ENCODE data around the gene ENTREP3.
"Not testable (repeated sequence)": the region's sequence is repeated elsewhere in the genome, so short reads cannot be mapped to it uniquely, and the experiment has no call there.

DNA sequence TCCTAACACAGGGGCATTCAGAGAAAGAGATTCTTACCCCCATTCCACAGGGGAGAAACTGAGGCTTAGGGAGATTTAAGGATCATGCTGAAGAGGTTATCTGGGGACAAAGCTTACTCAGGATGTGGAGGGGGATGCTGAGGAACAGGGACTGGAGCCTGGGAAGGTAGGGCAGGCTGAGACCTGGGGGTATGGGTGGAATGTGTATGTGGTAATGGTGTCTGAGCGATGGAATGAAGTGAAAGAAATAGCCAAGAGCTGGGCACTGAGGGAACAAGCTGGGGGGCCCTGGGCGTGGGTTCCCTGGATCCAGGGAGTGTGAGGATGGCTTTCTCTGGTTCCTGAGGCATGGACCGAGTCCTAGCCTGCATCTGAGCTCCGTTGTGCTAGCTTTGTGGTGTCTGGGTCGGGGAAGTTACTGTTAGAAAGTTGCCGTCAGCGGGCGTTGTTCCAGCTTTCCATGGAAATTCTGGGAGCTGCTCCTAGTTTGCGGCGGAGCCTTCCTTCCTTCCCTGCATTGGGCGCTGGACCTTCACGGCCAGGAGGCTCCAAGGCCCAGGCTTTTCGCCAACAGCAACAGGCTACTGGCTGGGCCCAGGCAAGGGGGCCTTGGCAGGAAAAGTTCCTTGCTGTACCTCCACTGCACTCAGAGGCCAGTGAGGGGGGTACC lies 43.8 kb downstream of the ENTREP3 start:
- TF ChIP-seq, protein P1, sequence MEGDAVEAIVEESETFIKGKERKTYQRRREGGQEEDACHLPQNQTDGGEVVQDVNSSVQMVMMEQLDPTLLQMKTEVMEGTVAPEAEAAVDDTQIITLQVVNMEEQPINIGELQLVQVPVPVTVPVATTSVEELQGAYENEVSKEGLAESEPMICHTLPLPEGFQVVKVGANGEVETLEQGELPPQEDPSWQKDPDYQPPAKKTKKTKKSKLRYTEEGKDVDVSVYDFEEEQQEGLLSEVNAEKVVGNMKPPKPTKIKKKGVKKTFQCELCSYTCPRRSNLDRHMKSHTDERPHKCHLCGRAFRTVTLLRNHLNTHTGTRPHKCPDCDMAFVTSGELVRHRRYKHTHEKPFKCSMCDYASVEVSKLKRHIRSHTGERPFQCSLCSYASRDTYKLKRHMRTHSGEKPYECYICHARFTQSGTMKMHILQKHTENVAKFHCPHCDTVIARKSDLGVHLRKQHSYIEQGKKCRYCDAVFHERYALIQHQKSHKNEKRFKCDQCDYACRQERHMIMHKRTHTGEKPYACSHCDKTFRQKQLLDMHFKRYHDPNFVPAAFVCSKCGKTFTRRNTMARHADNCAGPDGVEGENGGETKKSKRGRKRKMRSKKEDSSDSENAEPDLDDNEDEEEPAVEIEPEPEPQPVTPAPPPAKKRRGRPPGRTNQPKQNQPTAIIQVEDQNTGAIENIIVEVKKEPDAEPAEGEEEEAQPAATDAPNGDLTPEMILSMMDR (IDR thresholded peaks at IDR 0.05) = not testable (repeated sequence)
- not testable (repeated sequence) for TF ChIP-seq POLR2A (IDR thresholded peaks at IDR 0.05)
